KBM-7 (cell line): Measurements from ENCODE around the gene ATP5F1E.
A peak's percentile ranks its signal among the peaks of the same experiment; 100 is the strongest.
"Not testable (repeated sequence)": the region's sequence is repeated elsewhere in the genome, so short reads cannot be mapped to it uniquely, and the experiment has no call there.

ENCODE experiments used
- DNase-seq: peaks from one replicate; pipeline ENCODE4 v3.0.0-alpha.2; 2015
- in situ Hi-C: fragments of 300-500 bp; cut with MboI; formaldehyde crosslinking; loops from 2 replicates; pipeline ENCODE4 v1.14.3; 2020; ENCODE audit warnings: low sequenced_read_pairs, low pct_unique_long_range_greater_than_20kb, mixed read lengths

The ATP5F1E gene

GRCh38 chr20:59044796-59045195 is 12.7 kb upstream of the ATP5F1E start:
- in situ Hi-C loops = no loop called here
- no peak for DNase-seq

- DNase-seq = no peak
- in situ Hi-C loops = no loop called here
These were observed 12.2 kb upstream of the ATP5F1E start for GRCh38 chr20:59044295-59044694.

GRCh38 chr20:59043698-59044097 is 11.6 kb upstream of the ATP5F1E start:
- no peak for DNase-seq
- in situ Hi-C loops = no loop called here

- in situ Hi-C loops = no loop called here
- peak; percentile 88 for DNase-seq
These were observed 10.9 kb upstream of the ATP5F1E start for GRCh38 chr20:59042796-59043631.

- in situ Hi-C loops = no loop called here
These were observed 10.1 kb upstream of the ATP5F1E start, which contains the start of gene PRELID3B for GRCh38 chr20:59042151-59042795. Gene PRELID3B (minus strand): TSS chr20:59042786. CDS start chr20:59042730, 56 bp downstream.

GRCh38 chr20:59041487-59041886 is 9.4 kb upstream of the ATP5F1E start:
- DNase-seq, in situ Hi-C loops: not testable (repeated sequence)

More at GRCh38 chr20:59042151-59042795, 10.1 kb upstream of the ATP5F1E start, which contains the start of gene PRELID3B:
- DNase-seq = no peak

- DNase-seq = no peak
- in situ Hi-C loops = no loop called here
These were observed 8.5 kb upstream of the ATP5F1E start for GRCh38 chr20:59040667-59041066.

- no peak for DNase-seq
- in situ Hi-C loops = no loop called here
These were observed 7.1 kb upstream of the ATP5F1E start for GRCh38 chr20:59039233-59039632.

GRCh38 chr20:59037386-59037785 is 5.3 kb upstream of the ATP5F1E start:
- in situ Hi-C loops = no loop called here
- no peak for DNase-seq

- no peak for DNase-seq
- in situ Hi-C loops = no loop called here
These were observed 3.2 kb upstream of the ATP5F1E start for GRCh38 chr20:59035381-59035780.

GRCh38 chr20:59033616-59034165 is 1.6 kb upstream of the ATP5F1E start:
- in situ Hi-C loops = no loop called here
- no peak for DNase-seq

GRCh38 chr20:59033093-59033492 is 958 bp upstream of the ATP5F1E start:
- DNase-seq = no peak
- in situ Hi-C loops = no loop called here

- in situ Hi-C loops = no loop called here
- no peak for DNase-seq
These were observed 551 bp upstream of the ATP5F1E start for GRCh38 chr20:59032713-59033059.

GRCh38 chr20:59031564-59032022 is 542 bp downstream of the ATP5F1E start:
- in situ Hi-C loops = no loop called here
- no peak for DNase-seq

GRCh38 chr20:59030911-59031563 is 1.1 kb downstream of the ATP5F1E start:
- in situ Hi-C loops = no loop called here
- peak; percentile 21 for DNase-seq

GRCh38 chr20:59028812-59029211 is 3.3 kb downstream of the ATP5F1E start:
- in situ Hi-C loops = no loop called here
- DNase-seq = no peak

- no peak for DNase-seq
- in situ Hi-C loops = no loop called here
These were observed 4.3 kb downstream of the ATP5F1E start for GRCh38 chr20:59027741-59028320.

GRCh38 chr20:59026904-59027740 is 5.0 kb downstream of the ATP5F1E start:
- DNase-seq = no peak
- in situ Hi-C loops = no loop called here
